Measurements from ENCODE around the gene VAX1.

The VAX1 gene

GRCh38 chr10:117163954-117164548, 26.0 kb upstream of the VAX1 start:
- DNase-seq: no peak

GRCh38 chr10:117163061-117163953, 25.2 kb upstream of the VAX1 start:
- DNase-seq: peak; percentile 82

GRCh38 chr10:117162093-117163060, 24.3 kb upstream of the VAX1 start:
- DNase-seq: no peak

GRCh38 chr10:117161386-117162033, 23.4 kb upstream of the VAX1 start:
- DNase-seq: no peak

GRCh38 chr10:117160567-117160966, 22.5 kb upstream of the VAX1 start:
- no peak for DNase-seq

- DNase-seq: no peak
Observed at GRCh38 chr10:117159390-117159789, 21.3 kb upstream of the VAX1 start.

GRCh38 chr10:117158297-117158696, 20.2 kb upstream of the VAX1 start:
- DNase-seq: no peak

GRCh38 chr10:117152668-117153067, 14.6 kb upstream of the VAX1 start:
- DNase-seq: no peak

GRCh38 chr10:117148284-117148683, 10.2 kb upstream of the VAX1 start:
- no peak for DNase-seq

GRCh38 chr10:117145019-117145418, 6.9 kb upstream of the VAX1 start:
- no peak for DNase-seq

GRCh38 chr10:117143103-117143823, 5.2 kb upstream of the VAX1 start:
- peak; percentile 9 for DNase-seq

GRCh38 chr10:117140525-117140902, 2.4 kb upstream of the VAX1 start:
- DNase-seq: no peak

- no peak for DNase-seq
Observed at GRCh38 chr10:117139581-117140524, 1.8 kb upstream of the VAX1 start.

GRCh38 chr10:117138838-117139580, 939 bp upstream of the VAX1 start:
- peak; percentile 82 for DNase-seq

GRCh38 chr10:117137031-117137910, 799 bp downstream of the VAX1 start:
- peak; percentile 78 for DNase-seq

GRCh38 chr10:117136391-117136975, 1.6 kb downstream of the VAX1 start:
- no peak for DNase-seq

GRCh38 chr10:117135480-117136140, 2.5 kb downstream of the VAX1 start:
- DNase-seq: no peak

GRCh38 chr10:117135026-117135372, 3.1 kb downstream of the VAX1 start:
- DNase-seq: no peak

Measured in islet precursor cell (in vitro differentiated cells).